SK-N-SH treated with all-trans-retinoic acid at 6 μM for 48 hours (cell line): ENCODE data around the gene NAA60.

Source experiments
- SNAI2 ChIP-seq: fragments of 250-450 bp; sonication (Bioruptor Pico); IDR thresholded peaks from 2 replicates; pipeline ENCODE4 v1.5.0; 2020; ENCODE audit warnings: mild to moderate bottlenecking, moderate library complexity
- TOX ChIP-seq: fragments of 250-450 bp; sonication (Bioruptor Pico); IDR thresholded peaks from 2 replicates; pipeline ENCODE4 v1.8.0; 2021; ENCODE audit warnings: mild to moderate bottlenecking, moderate library complexity, borderline replicate concordance
- ZC3H10 ChIP-seq: fragments of 250-450 bp; sonication (Bioruptor Pico); IDR thresholded peaks from 2 replicates; pipeline ENCODE4 v1.5.1; 2021; ENCODE audit warnings: mild to moderate bottlenecking, moderate library complexity
- ZFP3 ChIP-seq: fragments of 250-450 bp; sonication (Bioruptor Pico); IDR thresholded peaks from 2 replicates; pipeline ENCODE4 v1.5.0; 2020; ENCODE audit warnings: mild to moderate bottlenecking, moderate library complexity
- ZFP30 ChIP-seq: fragments of 450-650 bp; formaldehyde crosslinking; IDR thresholded peaks from 2 replicates; pipeline ENCODE4 v1.5.0; 2022; ENCODE audit warnings: mild to moderate bottlenecking, moderate library complexity
- ZNF565 ChIP-seq: fragments of 450-650 bp; formaldehyde crosslinking; conservative IDR thresholded peaks from 2 replicates; pipeline ENCODE4 v1.5.0; 2020; ENCODE audit warnings: low read depth, mild to moderate bottlenecking, moderate library complexity
- ZNF70 ChIP-seq: fragments of 450-650 bp; formaldehyde crosslinking; IDR thresholded peaks from 2 replicates; pipeline ENCODE4 v1.5.0; 2020; ENCODE audit warnings: mild to moderate bottlenecking, moderate library complexity
- ZNF8 ChIP-seq: fragments of 450-650 bp; formaldehyde crosslinking; IDR thresholded peaks from 2 replicates; pipeline ENCODE4 v1.5.0; 2020; ENCODE audit warnings: mild to moderate bottlenecking, moderate library complexity
- TF ChIP-seq, protein P1 (sequence below): fragments of 250-450 bp; sonication (Bioruptor Pico); IDR thresholded peaks from 2 replicates; pipeline ENCODE4 v1.5.1; 2020; ENCODE audit warnings: low read depth, mild to moderate bottlenecking, moderate library complexity
- TF ChIP-seq, protein P2 (sequence below): fragments of 250-450 bp; sonication (Bioruptor Pico); IDR thresholded peaks from 2 replicates; pipeline ENCODE4 v1.5.0; 2020; ENCODE audit warnings: mild to moderate bottlenecking, moderate library complexity
- TF ChIP-seq, protein P3 (sequence below): fragments of 250-450 bp; sonication (Bioruptor Pico); IDR thresholded peaks from 2 replicates; pipeline ENCODE4 v1.8.0; 2020; ENCODE audit warnings: mild to moderate bottlenecking, moderate library complexity, borderline replicate concordance

DNA sequence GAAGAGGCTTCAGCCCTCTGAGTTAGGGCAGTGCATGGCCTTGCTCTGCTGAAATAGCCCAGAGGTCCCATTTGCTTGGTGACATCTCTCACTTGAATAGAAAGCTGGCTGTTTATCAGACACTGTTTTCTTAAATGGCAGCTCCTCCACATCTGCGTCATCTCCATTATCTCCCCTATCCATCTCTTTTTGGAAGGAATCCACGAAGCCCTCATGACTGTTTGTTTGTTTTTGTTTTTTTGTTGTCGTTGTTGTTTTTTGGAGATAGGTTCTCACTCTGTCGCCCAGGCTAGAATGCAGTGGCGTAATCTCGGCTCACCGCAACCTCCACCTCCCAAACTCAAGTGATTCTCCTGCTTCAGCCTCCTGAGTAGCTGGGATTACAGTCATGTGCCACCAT, 16.6 kb downstream of the NAA60 start:
- TF ChIP-seq, protein P1, sequence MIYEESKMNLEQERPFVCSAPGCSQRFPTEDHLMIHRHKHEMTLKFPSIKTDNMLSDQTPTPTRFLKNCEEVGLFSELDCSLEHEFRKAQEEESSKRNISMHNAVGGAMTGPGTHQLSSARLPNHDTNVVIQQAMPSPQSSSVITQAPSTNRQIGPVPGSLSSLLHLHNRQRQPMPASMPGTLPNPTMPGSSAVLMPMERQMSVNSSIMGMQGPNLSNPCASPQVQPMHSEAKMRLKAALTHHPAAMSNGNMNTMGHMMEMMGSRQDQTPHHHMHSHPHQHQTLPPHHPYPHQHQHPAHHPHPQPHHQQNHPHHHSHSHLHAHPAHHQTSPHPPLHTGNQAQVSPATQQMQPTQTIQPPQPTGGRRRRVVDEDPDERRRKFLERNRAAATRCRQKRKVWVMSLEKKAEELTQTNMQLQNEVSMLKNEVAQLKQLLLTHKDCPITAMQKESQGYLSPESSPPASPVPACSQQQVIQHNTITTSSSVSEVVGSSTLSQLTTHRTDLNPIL (CRISPR knock-in tag): no peak
- TF ChIP-seq ZNF8 (no peak), ZFP30 (CRISPR knock-in tag) (no peak), ZNF565 (CRISPR knock-in tag) (no peak), ZFP3 (no peak), ZC3H10 (CRISPR knock-in tag) (no peak), SNAI2 (CRISPR knock-in tag) (no peak), ZNF70 (CRISPR knock-in tag) (no peak), TOX (CRISPR knock-in tag) (no peak)
- TF ChIP-seq, protein P2, sequence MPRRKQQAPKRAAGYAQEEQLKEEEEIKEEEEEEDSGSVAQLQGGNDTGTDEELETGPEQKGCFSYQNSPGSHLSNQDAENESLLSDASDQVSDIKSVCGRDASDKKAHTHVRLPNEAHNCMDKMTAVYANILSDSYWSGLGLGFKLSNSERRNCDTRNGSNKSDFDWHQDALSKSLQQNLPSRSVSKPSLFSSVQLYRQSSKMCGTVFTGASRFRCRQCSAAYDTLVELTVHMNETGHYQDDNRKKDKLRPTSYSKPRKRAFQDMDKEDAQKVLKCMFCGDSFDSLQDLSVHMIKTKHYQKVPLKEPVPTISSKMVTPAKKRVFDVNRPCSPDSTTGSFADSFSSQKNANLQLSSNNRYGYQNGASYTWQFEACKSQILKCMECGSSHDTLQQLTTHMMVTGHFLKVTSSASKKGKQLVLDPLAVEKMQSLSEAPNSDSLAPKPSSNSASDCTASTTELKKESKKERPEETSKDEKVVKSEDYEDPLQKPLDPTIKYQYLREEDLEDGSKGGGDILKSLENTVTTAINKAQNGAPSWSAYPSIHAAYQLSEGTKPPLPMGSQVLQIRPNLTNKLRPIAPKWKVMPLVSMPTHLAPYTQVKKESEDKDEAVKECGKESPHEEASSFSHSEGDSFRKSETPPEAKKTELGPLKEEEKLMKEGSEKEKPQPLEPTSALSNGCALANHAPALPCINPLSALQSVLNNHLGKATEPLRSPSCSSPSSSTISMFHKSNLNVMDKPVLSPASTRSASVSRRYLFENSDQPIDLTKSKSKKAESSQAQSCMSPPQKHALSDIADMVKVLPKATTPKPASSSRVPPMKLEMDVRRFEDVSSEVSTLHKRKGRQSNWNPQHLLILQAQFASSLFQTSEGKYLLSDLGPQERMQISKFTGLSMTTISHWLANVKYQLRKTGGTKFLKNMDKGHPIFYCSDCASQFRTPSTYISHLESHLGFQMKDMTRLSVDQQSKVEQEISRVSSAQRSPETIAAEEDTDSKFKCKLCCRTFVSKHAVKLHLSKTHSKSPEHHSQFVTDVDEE (CRISPR knock-in tag): no peak
- TF ChIP-seq, protein P3, sequence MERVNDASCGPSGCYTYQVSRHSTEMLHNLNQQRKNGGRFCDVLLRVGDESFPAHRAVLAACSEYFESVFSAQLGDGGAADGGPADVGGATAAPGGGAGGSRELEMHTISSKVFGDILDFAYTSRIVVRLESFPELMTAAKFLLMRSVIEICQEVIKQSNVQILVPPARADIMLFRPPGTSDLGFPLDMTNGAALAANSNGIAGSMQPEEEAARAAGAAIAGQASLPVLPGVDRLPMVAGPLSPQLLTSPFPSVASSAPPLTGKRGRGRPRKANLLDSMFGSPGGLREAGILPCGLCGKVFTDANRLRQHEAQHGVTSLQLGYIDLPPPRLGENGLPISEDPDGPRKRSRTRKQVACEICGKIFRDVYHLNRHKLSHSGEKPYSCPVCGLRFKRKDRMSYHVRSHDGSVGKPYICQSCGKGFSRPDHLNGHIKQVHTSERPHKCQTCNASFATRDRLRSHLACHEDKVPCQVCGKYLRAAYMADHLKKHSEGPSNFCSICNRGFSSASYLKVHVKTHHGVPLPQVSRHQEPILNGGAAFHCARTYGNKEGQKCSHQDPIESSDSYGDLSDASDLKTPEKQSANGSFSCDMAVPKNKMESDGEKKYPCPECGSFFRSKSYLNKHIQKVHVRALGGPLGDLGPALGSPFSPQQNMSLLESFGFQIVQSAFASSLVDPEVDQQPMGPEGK (CRISPR knock-in tag): no peak
